ENCODE results near the gene CCRL2.

CCRL2 gene

GRCh38 chr3:46454209-46454595 is 47.1 kb downstream of the CCRL2 start:
- no peak overlapping the region for H3K4me3 ChIP-seq (ENCODE audit: low read depth, low read length)
- TF ChIP-seq, protein P1, sequence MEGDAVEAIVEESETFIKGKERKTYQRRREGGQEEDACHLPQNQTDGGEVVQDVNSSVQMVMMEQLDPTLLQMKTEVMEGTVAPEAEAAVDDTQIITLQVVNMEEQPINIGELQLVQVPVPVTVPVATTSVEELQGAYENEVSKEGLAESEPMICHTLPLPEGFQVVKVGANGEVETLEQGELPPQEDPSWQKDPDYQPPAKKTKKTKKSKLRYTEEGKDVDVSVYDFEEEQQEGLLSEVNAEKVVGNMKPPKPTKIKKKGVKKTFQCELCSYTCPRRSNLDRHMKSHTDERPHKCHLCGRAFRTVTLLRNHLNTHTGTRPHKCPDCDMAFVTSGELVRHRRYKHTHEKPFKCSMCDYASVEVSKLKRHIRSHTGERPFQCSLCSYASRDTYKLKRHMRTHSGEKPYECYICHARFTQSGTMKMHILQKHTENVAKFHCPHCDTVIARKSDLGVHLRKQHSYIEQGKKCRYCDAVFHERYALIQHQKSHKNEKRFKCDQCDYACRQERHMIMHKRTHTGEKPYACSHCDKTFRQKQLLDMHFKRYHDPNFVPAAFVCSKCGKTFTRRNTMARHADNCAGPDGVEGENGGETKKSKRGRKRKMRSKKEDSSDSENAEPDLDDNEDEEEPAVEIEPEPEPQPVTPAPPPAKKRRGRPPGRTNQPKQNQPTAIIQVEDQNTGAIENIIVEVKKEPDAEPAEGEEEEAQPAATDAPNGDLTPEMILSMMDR (IDR thresholded peaks at IDR 0.05) = no peak
- H2AFZ ChIP-seq = no peak overlapping the region
- no peaks in the 10 kb centered on the region for H3K4me1 ChIP-seq
- no peaks in the 10 kb centered on the region for H3K36me3 ChIP-seq (ENCODE audit: control insufficient read depth, insufficient read depth, low read length)
- no peak overlapping the region for H3K4me2 ChIP-seq (ENCODE audit: low read length)
- no peaks in the 10 kb centered on the region for H3K79me2 ChIP-seq
- H3K27me3 ChIP-seq (ENCODE audit: control insufficient read depth, insufficient read depth, low read length) = no peaks in the 10 kb centered on the region
- no peak overlapping the region for H3K27ac ChIP-seq
- no peak overlapping the region for H3K9ac ChIP-seq
- H3K9me3 ChIP-seq (ENCODE audit: control insufficient read depth, low read length) = no peaks in the 10 kb centered on the region

- H2AFZ ChIP-seq = no peak overlapping the region
- H3K36me3 ChIP-seq (ENCODE audit: control insufficient read depth, insufficient read depth, low read length) = no peaks in the 10 kb centered on the region
Observed at GRCh38 chr3:46454606-46455005, 47.5 kb downstream of the CCRL2 start.

DNA sequence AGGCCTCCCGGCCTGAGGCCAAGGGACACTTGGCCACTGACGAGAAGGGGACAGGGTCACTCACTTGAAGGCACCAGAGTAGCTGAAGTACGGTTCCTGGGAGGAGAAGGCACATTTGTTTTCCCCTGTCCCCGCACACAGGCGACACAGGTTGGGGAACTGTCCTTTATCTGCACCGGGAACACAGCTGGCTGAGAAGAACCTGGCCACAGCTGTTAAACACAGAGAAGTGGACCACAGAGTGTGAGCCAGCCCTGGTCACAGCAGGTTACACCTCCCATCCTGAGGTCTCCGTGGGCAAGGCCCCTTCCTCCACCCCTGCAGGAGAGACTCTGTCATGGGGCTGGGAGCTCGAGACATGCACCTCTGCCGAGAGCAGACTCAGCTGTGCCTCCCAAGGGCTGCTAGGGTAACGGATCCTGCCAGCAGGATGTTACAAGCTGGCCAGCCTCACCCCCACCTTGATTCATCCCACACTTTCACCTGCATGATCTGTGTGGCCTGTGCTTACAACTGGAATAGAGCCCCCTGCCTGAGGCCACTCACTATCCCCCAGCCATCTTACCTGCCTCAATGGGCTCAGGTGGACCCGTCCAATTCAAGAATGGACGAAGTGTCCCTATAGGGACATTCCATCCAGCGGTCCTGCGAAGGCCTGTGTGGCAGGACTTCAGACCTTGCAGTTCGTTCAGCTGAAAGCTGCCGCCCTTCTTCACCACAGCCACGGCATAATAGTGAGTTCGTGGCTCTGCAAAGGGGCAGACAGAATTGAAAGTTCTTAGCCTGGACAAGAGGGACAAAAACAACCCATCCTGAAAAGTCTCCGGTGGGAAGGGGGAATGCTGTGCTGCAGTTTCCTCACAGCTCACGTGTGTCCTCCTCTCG is 48.4 kb downstream of the CCRL2 start:
- H3K4me2 ChIP-seq (ENCODE audit: low read length) = no peak overlapping the region
- no peaks in the 10 kb centered on the region for H3K36me3 ChIP-seq (ENCODE audit: control insufficient read depth, insufficient read depth, low read length)
- no peaks in the 10 kb centered on the region for H3K9me3 ChIP-seq (ENCODE audit: control insufficient read depth, low read length)
- H3K4me1 ChIP-seq = no peaks in the 10 kb centered on the region
- H2AFZ ChIP-seq = no peak overlapping the region
- no peaks in the 10 kb centered on the region for H3K27me3 ChIP-seq (ENCODE audit: control insufficient read depth, insufficient read depth, low read length)
- no peak overlapping the region for H3K27ac ChIP-seq
- no peaks in the 10 kb centered on the region for H3K79me2 ChIP-seq
- H3K9ac ChIP-seq = no peak overlapping the region
- TF ChIP-seq, protein P1 (IDR thresholded peaks at IDR 0.05) = no peak
- H3K4me3 ChIP-seq (ENCODE audit: low read depth, low read length) = no peak overlapping the region

More at GRCh38 chr3:46454606-46455005, 47.5 kb downstream of the CCRL2 start:
- no peak overlapping the region for H3K9ac ChIP-seq
- H3K9me3 ChIP-seq (ENCODE audit: control insufficient read depth, low read length) = no peaks in the 10 kb centered on the region
- TF ChIP-seq, protein P1 (IDR thresholded peaks at IDR 0.05) = no peak
- H3K4me3 ChIP-seq (ENCODE audit: low read depth, low read length) = no peak overlapping the region
- H3K79me2 ChIP-seq = no peaks in the 10 kb centered on the region
- H3K4me1 ChIP-seq = no peaks in the 10 kb centered on the region
- H3K4me2 ChIP-seq (ENCODE audit: low read length) = no peak overlapping the region
- no peaks in the 10 kb centered on the region for H3K27me3 ChIP-seq (ENCODE audit: control insufficient read depth, insufficient read depth, low read length)
- H3K27ac ChIP-seq = no peak overlapping the region

DNA sequence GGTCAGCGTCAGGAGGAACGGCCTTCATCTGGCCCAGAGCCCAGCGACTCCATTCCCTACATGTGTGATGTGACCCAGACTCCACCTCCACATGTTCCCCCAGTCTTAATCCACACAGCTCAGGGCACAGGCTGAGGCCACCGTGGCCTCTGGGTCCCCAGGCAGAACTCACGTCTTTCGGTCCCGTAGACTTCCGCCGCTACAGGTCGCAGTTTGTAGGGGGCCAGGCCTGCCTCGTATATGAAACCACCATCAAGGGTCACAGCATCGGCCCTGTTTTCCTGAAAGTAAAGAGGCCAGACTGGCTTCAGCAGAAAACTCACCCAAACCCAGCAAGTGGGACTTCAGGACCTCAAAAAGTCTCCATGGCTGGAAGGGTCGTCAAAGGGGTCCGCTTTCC is 49.1 kb downstream of the CCRL2 start:
- H3K4me3 ChIP-seq (ENCODE audit: low read depth, low read length) = no peak overlapping the region
- TF ChIP-seq, protein P1 (IDR thresholded peaks at IDR 0.05) = no peak

More for the DNA sequence above, 49.1 kb downstream of the CCRL2 start:
- Histone ChIP-seq H3K4me1 (no peaks in the 10 kb centered on the region), H3K27ac (no peak overlapping the region), H3K9me3 (ENCODE audit: control insufficient read depth, low read length) (no peaks in the 10 kb centered on the region), H3K27me3 (ENCODE audit: control insufficient read depth, insufficient read depth, low read length) (no peaks in the 10 kb centered on the region), H3K79me2 (no peaks in the 10 kb centered on the region), H3K9ac (no peak overlapping the region), H2AFZ (no peak overlapping the region), H3K4me2 (ENCODE audit: low read length) (no peak overlapping the region), H3K36me3 (ENCODE audit: control insufficient read depth, insufficient read depth, low read length) (no peaks in the 10 kb centered on the region)
